PC-3 (cell line): ENCODE results near the gene DACT1.
A peak's percentile ranks its signal among the peaks of the same experiment; 100 is the strongest.

Source experiments
- EZH2 ChIP-seq: fragments of 300-600 bp; sonication (generic); IDR thresholded peaks from one replicate; pipeline ENCODE4 v1.6.1; 2017; ENCODE audit warnings: antibody characterized with exemption, mild to moderate bottlenecking, low read length; ENCODE audit not compliant: unreplicated experiment
- EZH2phosphoT487 ChIP-seq: fragments of 300-600 bp; sonication (generic); IDR thresholded peaks from 2 replicates; pipeline ENCODE4 v1.6.1; 2018; ENCODE audit warnings: mild to moderate bottlenecking, antibody characterized with exemption, low read length, borderline replicate concordance
- TF ChIP-seq, protein P1 (sequence below): fragments of 300-600 bp; sonication (generic); conservative IDR thresholded peaks from 2 replicates; pipeline ENCODE4 v1.5.1; 2017; ENCODE audit warnings: antibody characterized with exemption, low read depth, mild to moderate bottlenecking, low read length

DNA sequence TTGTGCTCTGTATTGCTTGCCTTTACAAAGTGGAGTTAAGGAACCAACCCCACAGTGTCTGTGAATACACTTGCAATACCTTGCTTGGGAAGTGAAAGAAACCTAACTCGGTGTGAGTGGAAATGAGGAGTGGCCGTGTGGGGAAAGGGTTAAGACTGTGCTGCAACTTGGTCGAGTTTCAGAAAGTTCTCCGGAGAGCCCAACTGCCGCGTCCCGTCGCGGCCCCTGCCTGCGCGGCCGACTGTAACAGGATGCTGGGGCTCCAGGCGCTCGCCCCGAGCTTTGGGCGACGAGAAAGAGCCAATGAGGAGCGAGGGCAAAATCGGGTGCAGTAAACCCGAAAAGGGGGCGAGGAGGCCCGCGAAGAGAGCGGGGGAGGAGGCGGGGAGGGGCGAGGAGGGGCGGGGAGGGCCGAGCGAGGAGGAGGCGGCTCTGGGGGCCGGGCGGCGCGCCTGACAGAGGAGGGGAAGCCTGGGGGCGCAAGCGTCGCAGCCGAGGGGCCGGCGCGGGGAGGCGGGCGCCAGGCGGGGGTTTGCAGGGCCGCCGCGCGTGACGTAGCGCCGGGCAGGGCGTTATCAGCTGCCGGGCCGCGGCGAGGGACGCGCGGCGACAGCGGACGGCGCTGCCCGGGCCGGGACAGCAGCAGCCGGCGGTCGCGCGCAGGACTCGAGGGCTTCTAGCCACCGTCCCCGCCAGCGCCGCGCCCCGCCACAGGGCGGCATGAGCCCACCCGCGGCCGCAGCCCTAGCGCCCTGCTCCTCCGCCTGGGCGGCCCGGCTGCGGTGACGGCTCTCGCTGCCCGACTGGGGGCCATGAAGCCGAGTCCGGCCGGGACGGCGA, at the start of gene DACT1:
- TF ChIP-seq, protein P1, sequence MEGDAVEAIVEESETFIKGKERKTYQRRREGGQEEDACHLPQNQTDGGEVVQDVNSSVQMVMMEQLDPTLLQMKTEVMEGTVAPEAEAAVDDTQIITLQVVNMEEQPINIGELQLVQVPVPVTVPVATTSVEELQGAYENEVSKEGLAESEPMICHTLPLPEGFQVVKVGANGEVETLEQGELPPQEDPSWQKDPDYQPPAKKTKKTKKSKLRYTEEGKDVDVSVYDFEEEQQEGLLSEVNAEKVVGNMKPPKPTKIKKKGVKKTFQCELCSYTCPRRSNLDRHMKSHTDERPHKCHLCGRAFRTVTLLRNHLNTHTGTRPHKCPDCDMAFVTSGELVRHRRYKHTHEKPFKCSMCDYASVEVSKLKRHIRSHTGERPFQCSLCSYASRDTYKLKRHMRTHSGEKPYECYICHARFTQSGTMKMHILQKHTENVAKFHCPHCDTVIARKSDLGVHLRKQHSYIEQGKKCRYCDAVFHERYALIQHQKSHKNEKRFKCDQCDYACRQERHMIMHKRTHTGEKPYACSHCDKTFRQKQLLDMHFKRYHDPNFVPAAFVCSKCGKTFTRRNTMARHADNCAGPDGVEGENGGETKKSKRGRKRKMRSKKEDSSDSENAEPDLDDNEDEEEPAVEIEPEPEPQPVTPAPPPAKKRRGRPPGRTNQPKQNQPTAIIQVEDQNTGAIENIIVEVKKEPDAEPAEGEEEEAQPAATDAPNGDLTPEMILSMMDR = no peak
- peak; percentile 94 for TF ChIP-seq EZH2
- TF ChIP-seq EZH2phosphoT487 = peak; percentile 78; the same call in 1 of the 2 replicates
